ENCODE data around the gene LRRC63. TPM values are rescaled to one million over a fixed set of nuclear protein-coding genes. Genes with fewer than 3 reads are reported as not detected.
A peak's percentile ranks its signal among the peaks of the same experiment; 100 is the strongest.

The LRRC63 gene
- total and polyA plus RNA-seq, 3 donors from 2014 or later: 4.6 to 9.4 (median 7.0) TPM

GRCh38 chr13:46166947-46167610, 44.6 kb upstream of the LRRC63 start:
- no peak overlapping the region for H3K4me3 ChIP-seq
- intact Hi-C loops (cut with DNase I; ENCODE audit: low total_unique reads): no loop called here
- H3K27ac ChIP-seq: no peak overlapping the region
- H3K27me3 ChIP-seq: no peaks in the 10 kb centered on the region
- H3K4me1 ChIP-seq: peaks cover 3% of the 10 kb centered on the region
- no peaks in the 10 kb centered on the region for H3K9me3 ChIP-seq
- WGBS, 2 donors: 79 to 98% methylated on average over 3 of the region's 3 CpGs
- TF ChIP-seq POLR2A (IDR thresholded peaks at IDR 0.05): no peak
- TF ChIP-seq, protein P1, sequence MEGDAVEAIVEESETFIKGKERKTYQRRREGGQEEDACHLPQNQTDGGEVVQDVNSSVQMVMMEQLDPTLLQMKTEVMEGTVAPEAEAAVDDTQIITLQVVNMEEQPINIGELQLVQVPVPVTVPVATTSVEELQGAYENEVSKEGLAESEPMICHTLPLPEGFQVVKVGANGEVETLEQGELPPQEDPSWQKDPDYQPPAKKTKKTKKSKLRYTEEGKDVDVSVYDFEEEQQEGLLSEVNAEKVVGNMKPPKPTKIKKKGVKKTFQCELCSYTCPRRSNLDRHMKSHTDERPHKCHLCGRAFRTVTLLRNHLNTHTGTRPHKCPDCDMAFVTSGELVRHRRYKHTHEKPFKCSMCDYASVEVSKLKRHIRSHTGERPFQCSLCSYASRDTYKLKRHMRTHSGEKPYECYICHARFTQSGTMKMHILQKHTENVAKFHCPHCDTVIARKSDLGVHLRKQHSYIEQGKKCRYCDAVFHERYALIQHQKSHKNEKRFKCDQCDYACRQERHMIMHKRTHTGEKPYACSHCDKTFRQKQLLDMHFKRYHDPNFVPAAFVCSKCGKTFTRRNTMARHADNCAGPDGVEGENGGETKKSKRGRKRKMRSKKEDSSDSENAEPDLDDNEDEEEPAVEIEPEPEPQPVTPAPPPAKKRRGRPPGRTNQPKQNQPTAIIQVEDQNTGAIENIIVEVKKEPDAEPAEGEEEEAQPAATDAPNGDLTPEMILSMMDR (IDR thresholded peaks at IDR 0.05): no peak
- no peaks in the 10 kb centered on the region for H3K36me3 ChIP-seq (ENCODE audit: low read depth, missing control alignments)
- no peak for DNase-seq

DNA sequence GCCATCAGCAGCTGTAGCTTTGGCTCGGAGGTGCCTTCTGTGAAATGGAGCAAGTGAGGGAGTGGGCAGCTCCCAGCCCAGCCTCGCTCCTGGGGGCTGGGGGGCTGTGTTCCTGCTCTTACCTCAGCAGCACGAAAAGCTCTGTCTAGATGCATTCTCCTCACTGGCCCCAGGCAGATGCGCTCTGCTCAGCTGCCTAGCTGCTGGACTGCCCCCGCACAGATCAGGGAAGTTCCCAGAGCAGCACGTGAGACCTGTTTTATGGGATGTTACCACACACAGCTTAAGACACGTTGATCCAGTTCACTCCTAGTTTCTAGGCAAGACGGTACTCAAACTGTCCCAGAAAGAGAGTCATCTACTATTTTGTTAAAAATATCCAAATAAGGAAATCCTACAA, 43.4 kb upstream of the LRRC63 start:
- intact Hi-C loops (cut with DNase I; ENCODE audit: low total_unique reads): no loop called here
- no peak overlapping the region for H3K27ac ChIP-seq
- TF ChIP-seq, protein P1 (IDR thresholded peaks at IDR 0.05): no peak
- no peak for TF ChIP-seq POLR2A (IDR thresholded peaks at IDR 0.05)

DNA sequence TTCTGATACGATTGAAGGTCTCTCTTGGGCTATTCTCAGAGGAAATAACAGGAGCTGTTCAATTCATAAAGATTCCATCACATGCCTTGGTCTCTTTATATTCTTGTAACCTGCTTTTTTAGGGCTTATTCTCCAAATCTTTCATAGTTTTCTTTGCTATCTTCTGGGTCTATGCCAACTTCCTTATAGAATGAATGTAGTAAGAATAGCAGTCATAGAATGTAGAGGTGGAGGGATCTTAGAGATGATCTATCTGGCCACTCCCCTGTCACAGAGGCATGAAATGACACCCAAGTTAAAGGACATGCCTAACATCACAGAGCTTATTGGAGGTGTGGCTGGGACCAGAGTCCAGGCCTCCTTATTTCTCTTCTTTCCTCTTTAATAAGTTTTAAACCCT, 42.9 kb upstream of the LRRC63 start:
- TF ChIP-seq, protein P1 (IDR thresholded peaks at IDR 0.05): no peak
- no peak for TF ChIP-seq POLR2A (IDR thresholded peaks at IDR 0.05)
- no peak overlapping the region for H3K4me3 ChIP-seq
- H3K27ac ChIP-seq: no peak overlapping the region
- DNase-seq: no peak
- peaks cover 3% of the 10 kb centered on the region for H3K4me1 ChIP-seq
- intact Hi-C loops (cut with DNase I; ENCODE audit: low total_unique reads): no loop called here
- H3K27me3 ChIP-seq: no peaks in the 10 kb centered on the region
- H3K9me3 ChIP-seq: no peaks in the 10 kb centered on the region
- H3K36me3 ChIP-seq (ENCODE audit: low read depth, missing control alignments): no peaks in the 10 kb centered on the region
- WGBS, 2 donors: 29 to 36% methylated on average over 1 of the region's 1 CpG

More for the DNA sequence above, 43.4 kb upstream of the LRRC63 start:
- Histone ChIP-seq H3K4me3 (no peak overlapping the region), H3K9me3 (no peaks in the 10 kb centered on the region), H3K4me1 (peaks cover 3% of the 10 kb centered on the region), H3K27me3 (no peaks in the 10 kb centered on the region), H3K36me3 (ENCODE audit: low read depth, missing control alignments) (no peaks in the 10 kb centered on the region)
- 26 to 58% methylated on average over 6 to 8 of the region's 8 CpGs for WGBS, 2 donors
- peak; percentile 77 for DNase-seq

DNA sequence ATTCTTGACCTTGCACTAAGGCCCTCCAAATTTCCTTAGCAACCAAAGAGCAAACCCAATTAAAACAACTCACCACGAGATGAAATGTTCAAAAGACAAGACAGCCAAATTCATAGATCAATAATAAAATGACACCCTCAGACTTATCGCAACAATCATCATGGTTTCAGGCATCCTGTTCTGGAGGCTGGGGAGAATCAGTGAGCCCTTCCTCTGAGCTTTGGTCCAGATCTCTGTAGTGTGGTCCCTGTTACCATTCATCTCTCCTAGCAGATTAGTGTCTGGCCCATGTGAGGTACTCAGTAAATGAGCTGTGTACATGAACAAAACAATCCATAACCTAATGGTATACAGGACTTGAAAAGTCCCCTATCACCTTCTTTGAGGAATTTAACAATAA, 42.0 kb upstream of the LRRC63 start:
- WGBS, 2 donors: 92 to 96% methylated on average over 2 of the region's 2 CpGs
- no peak for DNase-seq
- intact Hi-C loops (cut with DNase I; ENCODE audit: low total_unique reads): no loop called here
- no peak overlapping the region for H3K4me3 ChIP-seq
- H3K27me3 ChIP-seq: no peaks in the 10 kb centered on the region
- TF ChIP-seq, protein P1 (IDR thresholded peaks at IDR 0.05): no peak
- no peak for TF ChIP-seq POLR2A (IDR thresholded peaks at IDR 0.05)
- peaks cover 3% of the 10 kb centered on the region for H3K4me1 ChIP-seq
- no peaks in the 10 kb centered on the region for H3K36me3 ChIP-seq (ENCODE audit: low read depth, missing control alignments)
- H3K27ac ChIP-seq: no peak overlapping the region
- H3K9me3 ChIP-seq: no peaks in the 10 kb centered on the region

DNA sequence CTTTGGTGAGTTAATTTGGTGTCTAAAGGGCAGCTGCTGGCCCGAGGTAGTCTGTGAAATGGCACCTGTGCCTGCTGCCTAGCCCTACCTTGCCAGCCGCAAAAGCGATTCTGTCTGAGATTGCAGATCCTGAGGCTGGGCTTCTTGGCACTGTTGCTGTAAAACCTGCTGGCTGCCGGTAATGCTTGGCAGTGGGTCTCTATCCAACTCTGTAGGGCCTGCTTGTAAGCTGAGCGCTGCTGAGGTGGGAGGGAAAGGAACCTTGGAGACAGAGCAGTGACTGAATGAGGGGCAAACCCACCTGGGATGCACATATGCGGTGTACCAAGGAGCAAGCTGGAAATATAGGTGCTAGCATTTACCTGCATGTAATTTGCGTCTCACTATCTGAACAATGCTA, 41.5 kb upstream of the LRRC63 start:
- Histone ChIP-seq H3K27me3 (no peaks in the 10 kb centered on the region), H3K9me3 (no peaks in the 10 kb centered on the region), H3K36me3 (ENCODE audit: low read depth, missing control alignments) (no peaks in the 10 kb centered on the region), H3K4me3 (no peak overlapping the region), H3K27ac (no peak overlapping the region), H3K4me1 (peaks cover 3% of the 10 kb centered on the region)
- no peak for DNase-seq
- 75 to 76% methylated on average over 7 of the region's 7 CpGs for WGBS, 2 donors
- no peak for TF ChIP-seq POLR2A (IDR thresholded peaks at IDR 0.05)
- TF ChIP-seq, protein P1 (IDR thresholded peaks at IDR 0.05): no peak
- intact Hi-C loops (cut with DNase I; ENCODE audit: low total_unique reads): no loop called here
